B cell (primary cell): ENCODE data around the gene LPIN2. TPM values are rescaled to one million over a fixed set of nuclear protein-coding genes. Genes with fewer than 3 reads are reported as not detected.
A peak's percentile ranks its signal among the peaks of the same experiment; 100 is the strongest.

Experiments
- ATAC-seq: fragments of 200-7000 bp; cut with Tn5 transposase; one replicate; pipeline ENCODE4 v1.10.0; 2021; ENCODE audit warnings: low read depth, mild to moderate bottlenecking, moderate number of reproducible peaks, moderate library complexity
- CTCF ChIA-PET: fragments of 350-600 bp; sonication (Branson Sonifier 250); formaldehyde crosslinking; loops from one replicate; lab custom pipeline; 2021; ENCODE audit warnings: antibody characterized with exemption, inconsistent platforms; lab: Charles Lee
- POLR2A ChIA-PET: fragments of 350-600 bp; sonication (Branson Sonifier 250); formaldehyde crosslinking; loops from one replicate; lab custom pipeline; 2021; ENCODE audit warnings: antibody characterized with exemption; lab: Charles Lee
- DNase-seq: peaks from one replicate; pipeline ENCODE4 v3.0.0; 2013
- H2AFZ ChIP-seq: 2 replicates; pipeline ENCODE4 v1.6.1; 2012; ENCODE audit warnings: mild to moderate bottlenecking, low read depth, low read length; ENCODE audit not compliant: insufficient read depth, poor library complexity, severe bottlenecking
- H3K27ac ChIP-seq, 2 donors: 1 replicate in 1 of 2; 2 replicates in 1 of 2; pipeline ENCODE4 v1.5.1; 2012 to 2013; ENCODE audit warnings: low read length in 2 of 2, mild to moderate bottlenecking in 2 of 2, moderate library complexity in 1 of 2
- H3K27me3 ChIP-seq, 4 experiments: fragments of 200-600 bp in 1 of 4; sonication (generic) in 1 of 4; replicated peaks in 1 of 4; 1 replicate in 2 of 4; 2 replicates in 2 of 4; pipeline versions ENCODE4 v1.6.1 to v1.7.0; 2013 to 2016; ENCODE audit warnings: low read length in 3 of 4, mild to moderate bottlenecking in 2 of 4, mixed read lengths in 1 of 4, moderate library complexity in 1 of 4; ENCODE audit not compliant: insufficient read depth in 4 of 4, control insufficient read depth in 3 of 4; ENCODE audit errors: control extremely low read depth in 1 of 4
- H3K36me3 ChIP-seq, 2 experiments: replicated peaks in 1 of 2; 1 replicate in 1 of 2; 2 replicates in 1 of 2; pipeline versions ENCODE4 v1.6.1 to v1.7.1; 2013; ENCODE audit warnings: low read length in 1 of 2; ENCODE audit not compliant: insufficient read depth in 2 of 2, control insufficient read depth in 1 of 2; ENCODE audit errors: control extremely low read depth in 1 of 2, extremely low read depth in 1 of 2
- H3K4me1 ChIP-seq, 2 donors: fragments of 200-600 bp in 1 of 2; sonication (generic) in 1 of 2; 1 replicate in 1 of 2; 2 replicates in 1 of 2; pipeline versions ENCODE4 v1.5.1 to v1.6.1; 2013 to 2017; ENCODE audit warnings: low read length in 2 of 2; ENCODE audit not compliant: control insufficient read depth in 2 of 2, insufficient read depth in 2 of 2
- H3K4me2 ChIP-seq: replicated peaks from 2 replicates; pipeline ENCODE3; 2012; ENCODE audit warnings: mild to moderate bottlenecking, low read depth, low read length; ENCODE audit not compliant: poor library complexity, severe bottlenecking
- H3K4me3 ChIP-seq, 5 experiments: fragments of 200-600 bp in 1 of 5; sonication (generic) in 1 of 5; 1 replicate in 3 of 5; 2 replicates in 2 of 5; pipeline versions ENCODE4 v1.5.1 to v1.7.0; 2011 to 2016; ENCODE audit warnings: low read length in 4 of 5, mild to moderate bottlenecking in 4 of 5, low read depth in 2 of 5, control low read depth in 1 of 5, moderate library complexity in 1 of 5; ENCODE audit not compliant: insufficient read depth in 1 of 5; ENCODE audit errors: control extremely low read depth in 1 of 5, extremely low read depth in 1 of 5
- H3K79me2 ChIP-seq: fragments of 200-600 bp; sonication (generic); one replicate; pipeline ENCODE4 v1.6.0; 2016; ENCODE audit warnings: low read length; ENCODE audit not compliant: control insufficient read depth, insufficient read depth
- H3K9ac ChIP-seq: fragments of 200-600 bp; sonication (generic); 2 replicates; pipeline ENCODE4 v1.6.1; 2017; ENCODE audit warnings: mild to moderate bottlenecking, low read length, moderate library complexity
- H3K9me3 ChIP-seq, 3 donors: one replicate each; pipeline versions ENCODE4 v1.6.1 to v1.7.1; 2013; ENCODE audit warnings: low read length in 2 of 3; ENCODE audit not compliant: control insufficient read depth in 2 of 3, insufficient read depth in 1 of 3; ENCODE audit errors: control extremely low read depth in 1 of 3
- H4K20me1 ChIP-seq: 2 replicates; pipeline ENCODE4 v1.6.0; 2012; ENCODE audit warnings: mild to moderate bottlenecking, low read length; ENCODE audit not compliant: insufficient read depth, control insufficient read depth, poor library complexity, severe bottlenecking
- H3K27ac Mint-ChIP-seq: one replicate; pipeline ENCODE4 v1.8.0; 2021; ENCODE audit warnings: mixed read lengths
- H3K27me3 Mint-ChIP-seq: one replicate; pipeline ENCODE4 v1.8.0; 2021; ENCODE audit warnings: mixed read lengths
- H3K4me1 Mint-ChIP-seq: one replicate; pipeline ENCODE4 v1.8.0; 2021; ENCODE audit warnings: mixed read lengths
- H3K4me3 Mint-ChIP-seq: one replicate; pipeline ENCODE4 v1.8.0; 2021; ENCODE audit warnings: mixed read lengths
- H3K9me3 Mint-ChIP-seq: one replicate; pipeline ENCODE4 v1.8.0; 2022; ENCODE audit warnings: mixed read lengths; ENCODE audit not compliant: insufficient read depth
- CTCF ChIP-seq: fragments of 200-600 bp; IDR thresholded peaks from one replicate; pipeline ENCODE4 v1.8.0; 2022; ENCODE audit warnings: antibody characterized with exemption, mild to moderate bottlenecking
- EZH2 ChIP-seq: IDR thresholded peaks from 2 replicates; pipeline ENCODE4 v1.6.1; 2012; ENCODE audit warnings: borderline replicate concordance, low read depth, mild to moderate bottlenecking, moderate library complexity, low read length; ENCODE audit not compliant: insufficient read depth, poor library complexity, severe bottlenecking
- WGBS: methylation state at CpG from one replicate; pipeline ENCODE4 v1.1.5; 2013; ENCODE audit warnings: missing lambda C conversion rate; ENCODE audit not compliant: insufficient coverage; 5-methylcytosine and 5-hydroxymethylcytosine counted together
- intact Hi-C: fragments of 100-400 bp; cut with micrococcal nuclease; formaldehyde crosslinking; loops from one replicate; pipeline ENCODE4 v1.10.0; 2022
- polyA plus RNA-seq: library from polyadenylated mRNA; depleted of rRNA; stranded (reverse); fragments of >200 nt; gene quantifications from 2 replicates; pipeline ENCODE4 v1.2.3, GENCODE V29; 2012
- total RNA-seq, 2 donors: library from RNA; stranded (reverse); fragments of 120-200 nt in 1 of 2; gene quantifications; 1 replicate in 1 of 2; 2 replicates in 1 of 2; pipeline versions ENCODE4 v1.2.3 to v1.2.4, GENCODE V29; 2013 to 2022

The LPIN2 gene
- total and polyA plus RNA-seq, 2 donors (not counting 1 experiment from before 2014, with no cell fraction given): 8.0 to 31.0 TPM

GRCh38 chr18:2979871-2980790, 32.8 kb downstream of the LPIN2 start:
- H3K27me3 Mint-ChIP-seq: no peaks in the 10 kb centered on the region
- H3K4me2 ChIP-seq: peak overlapping the region; percentile 66
- H3K9ac ChIP-seq: peak overlapping the region; percentile 44
- peak overlapping the region; percentile 55 for H2AFZ ChIP-seq
- H3K27ac ChIP-seq: peak overlapping the region; percentile 78 to 91
- peaks cover 67 to 76% of the 10 kb centered on the region in 2 donors for H3K4me1 ChIP-seq
- peak overlapping the region; percentile 42 for H3K4me3 Mint-ChIP-seq
- peak overlapping the region; percentile 94 for H3K27ac Mint-ChIP-seq
- POLR2A ChIA-PET: interaction anchor here (0.6 to 2.8 kb wide), 5 partner anchors 12 to 267 kb away, joined by 3 to 10 read pairs (median 3); partner anchors contain the start of gene MYL12A
- H3K36me3 ChIP-seq: peaks cover 0 to 1% of the 10 kb centered on the region in 2 experiments
- WGBS: no CpG with 5 or more reads among the region's 8 CpGs
- DNase-seq (peak; percentile 71), ATAC-seq (peak; percentile 75)
- H4K20me1 ChIP-seq: no peaks in the 10 kb centered on the region
- no peaks in the 10 kb centered on the region for H3K9me3 Mint-ChIP-seq
- CTCF ChIA-PET: interaction anchor here (0.8 to 2.8 kb wide), 12 partner anchors 8 to 266 kb away, joined by 3 to 12 read pairs (median 5); no protein-coding TSS in a partner anchor
- no peaks in the 10 kb centered on the region for H3K27me3 ChIP-seq
- H3K79me2 ChIP-seq: peaks cover 83% of the 10 kb centered on the region
- TF ChIP-seq EZH2 (no peak), CTCF (no peak)
- no peaks in the 10 kb centered on the region for H3K9me3 ChIP-seq
- H3K4me1 Mint-ChIP-seq: peaks cover 82% of the 10 kb centered on the region
- intact Hi-C loops: loop anchor here (1.0 to 10.0 kb wide), 3 partner anchors 8 to 615 kb away; partner anchors contain the start of gene EMILIN2
- peak overlapping the region; percentile 4 to 34 (median 24) for H3K4me3 ChIP-seq
